Measurements from ENCODE around the gene MACF1.

The MACF1 gene

GRCh38 chr1:39272027-39272797, 67.7 kb downstream of the MACF1 start:
- H3K4me3 Mint-ChIP-seq: no peak overlapping the region
- no peak for DNase-seq (ENCODE audit: low spot score)
- peaks cover 52% of the 10 kb centered on the region for H3K4me1 Mint-ChIP-seq (ENCODE audit: low read depth)
- peak overlapping the region; percentile 44 for H3K27ac Mint-ChIP-seq
- no peaks in the 10 kb centered on the region for H3K27me3 Mint-ChIP-seq (ENCODE audit: low read depth)
- H3K36me3 Mint-ChIP-seq (ENCODE audit: low read depth): peaks cover 30% of the 10 kb centered on the region
- no peaks in the 10 kb centered on the region for H3K9me3 Mint-ChIP-seq

- Mint-ChIP-seq H3K4me1 (ENCODE audit: low read depth) (peaks cover 52% of the 10 kb centered on the region), H3K36me3 (ENCODE audit: low read depth) (peaks cover 34% of the 10 kb centered on the region), H3K27me3 (ENCODE audit: low read depth) (no peaks in the 10 kb centered on the region), H3K9me3 (no peaks in the 10 kb centered on the region), H3K4me3 (no peak overlapping the region), H3K27ac (no peak overlapping the region)
- no peak for DNase-seq (ENCODE audit: low spot score)
Observed at GRCh38 chr1:39272798-39273469, 68.4 kb downstream of the MACF1 start.

GRCh38 chr1:39275836-39276507, 71.5 kb downstream of the MACF1 start:
- Mint-ChIP-seq H3K9me3 (no peaks in the 10 kb centered on the region), H3K4me1 (ENCODE audit: low read depth) (peaks cover 33% of the 10 kb centered on the region), H3K27ac (no peak overlapping the region), H3K36me3 (ENCODE audit: low read depth) (peaks cover 7% of the 10 kb centered on the region), H3K4me3 (no peak overlapping the region), H3K27me3 (ENCODE audit: low read depth) (no peaks in the 10 kb centered on the region)
- no peak for DNase-seq (ENCODE audit: low spot score)

- Mint-ChIP-seq H3K4me1 (ENCODE audit: low read depth) (peaks cover 17% of the 10 kb centered on the region), H3K36me3 (ENCODE audit: low read depth) (peaks cover 9% of the 10 kb centered on the region), H3K4me3 (no peak overlapping the region), H3K27me3 (ENCODE audit: low read depth) (no peaks in the 10 kb centered on the region), H3K27ac (no peak overlapping the region), H3K9me3 (no peaks in the 10 kb centered on the region)
- DNase-seq (ENCODE audit: low spot score): no peak
Observed at GRCh38 chr1:39277879-39278278, 73.4 kb downstream of the MACF1 start.

GRCh38 chr1:39282537-39283216, 78.2 kb downstream of the MACF1 start:
- no peaks in the 10 kb centered on the region for H3K27me3 Mint-ChIP-seq (ENCODE audit: low read depth)
- H3K4me3 Mint-ChIP-seq: no peak overlapping the region
- no peaks in the 10 kb centered on the region for H3K9me3 Mint-ChIP-seq
- H3K27ac Mint-ChIP-seq: no peak overlapping the region
- no peak for DNase-seq (ENCODE audit: low spot score)
- H3K4me1 Mint-ChIP-seq (ENCODE audit: low read depth): peaks cover 10% of the 10 kb centered on the region
- peaks cover 51% of the 10 kb centered on the region for H3K36me3 Mint-ChIP-seq (ENCODE audit: low read depth)

GRCh38 chr1:39283858-39284257, 79.4 kb downstream of the MACF1 start:
- DNase-seq (ENCODE audit: low spot score): no peak
- H3K27ac Mint-ChIP-seq: no peak overlapping the region
- no peaks in the 10 kb centered on the region for H3K9me3 Mint-ChIP-seq
- no peaks in the 10 kb centered on the region for H3K27me3 Mint-ChIP-seq (ENCODE audit: low read depth)
- H3K4me3 Mint-ChIP-seq: no peak overlapping the region
- peaks cover 52% of the 10 kb centered on the region for H3K36me3 Mint-ChIP-seq (ENCODE audit: low read depth)
- peaks cover 6% of the 10 kb centered on the region for H3K4me1 Mint-ChIP-seq (ENCODE audit: low read depth)

- Mint-ChIP-seq H3K36me3 (ENCODE audit: low read depth) (peaks cover 75% of the 10 kb centered on the region), H3K4me1 (ENCODE audit: low read depth) (peaks cover 11% of the 10 kb centered on the region), H3K27ac (no peak overlapping the region), H3K4me3 (no peak overlapping the region), H3K27me3 (ENCODE audit: low read depth) (no peaks in the 10 kb centered on the region), H3K9me3 (no peaks in the 10 kb centered on the region)
- no peak for DNase-seq (ENCODE audit: low spot score)
Observed at GRCh38 chr1:39287541-39287940, 83.0 kb downstream of the MACF1 start.

- Mint-ChIP-seq H3K36me3 (ENCODE audit: low read depth) (peaks cover 74% of the 10 kb centered on the region), H3K9me3 (no peaks in the 10 kb centered on the region), H3K27me3 (ENCODE audit: low read depth) (no peaks in the 10 kb centered on the region), H3K4me1 (ENCODE audit: low read depth) (peaks cover 15% of the 10 kb centered on the region), H3K4me3 (no peak overlapping the region), H3K27ac (no peak overlapping the region)
- no peak for DNase-seq (ENCODE audit: low spot score)
Observed at GRCh38 chr1:39288735-39289465, 84.4 kb downstream of the MACF1 start.

- H3K4me3 Mint-ChIP-seq: no peak overlapping the region
- H3K27me3 Mint-ChIP-seq (ENCODE audit: low read depth): no peaks in the 10 kb centered on the region
- H3K27ac Mint-ChIP-seq: no peak overlapping the region
- no peak for DNase-seq (ENCODE audit: low spot score)
- H3K4me1 Mint-ChIP-seq (ENCODE audit: low read depth): peaks cover 15% of the 10 kb centered on the region
- peaks cover 73% of the 10 kb centered on the region for H3K36me3 Mint-ChIP-seq (ENCODE audit: low read depth)
- H3K9me3 Mint-ChIP-seq: no peaks in the 10 kb centered on the region
Observed at GRCh38 chr1:39292401-39292800, 87.9 kb downstream of the MACF1 start.

GRCh38 chr1:39293375-39294070, 89.0 kb downstream of the MACF1 start:
- no peaks in the 10 kb centered on the region for H3K27me3 Mint-ChIP-seq (ENCODE audit: low read depth)
- peaks cover 74% of the 10 kb centered on the region for H3K36me3 Mint-ChIP-seq (ENCODE audit: low read depth)
- peaks cover 15% of the 10 kb centered on the region for H3K4me1 Mint-ChIP-seq (ENCODE audit: low read depth)
- no peak overlapping the region for H3K27ac Mint-ChIP-seq
- no peak overlapping the region for H3K4me3 Mint-ChIP-seq
- no peak for DNase-seq (ENCODE audit: low spot score)
- no peaks in the 10 kb centered on the region for H3K9me3 Mint-ChIP-seq

GRCh38 chr1:39294531-39294930, 90.0 kb downstream of the MACF1 start:
- Mint-ChIP-seq H3K4me1 (ENCODE audit: low read depth) (peaks cover 15% of the 10 kb centered on the region), H3K27ac (no peak overlapping the region), H3K9me3 (no peaks in the 10 kb centered on the region), H3K27me3 (ENCODE audit: low read depth) (no peaks in the 10 kb centered on the region), H3K4me3 (no peak overlapping the region), H3K36me3 (ENCODE audit: low read depth) (peaks cover 74% of the 10 kb centered on the region)
- DNase-seq (ENCODE audit: low spot score): no peak

- peaks cover 76% of the 10 kb centered on the region for H3K36me3 Mint-ChIP-seq (ENCODE audit: low read depth)
Observed at GRCh38 chr1:39295901-39296300, 91.4 kb downstream of the MACF1 start.

GRCh38 chr1:39297551-39297950, 93.1 kb downstream of the MACF1 start:
- H3K36me3 Mint-ChIP-seq (ENCODE audit: low read depth): peaks cover 74% of the 10 kb centered on the region
- H3K4me1 Mint-ChIP-seq (ENCODE audit: low read depth): peaks cover 5% of the 10 kb centered on the region
- no peaks in the 10 kb centered on the region for H3K9me3 Mint-ChIP-seq
- H3K4me3 Mint-ChIP-seq: no peak overlapping the region
- H3K27ac Mint-ChIP-seq: no peak overlapping the region
- no peak for DNase-seq (ENCODE audit: low spot score)
- no peaks in the 10 kb centered on the region for H3K27me3 Mint-ChIP-seq (ENCODE audit: low read depth)

More at GRCh38 chr1:39295901-39296300, 91.4 kb downstream of the MACF1 start:
- Mint-ChIP-seq H3K9me3 (no peaks in the 10 kb centered on the region), H3K27me3 (ENCODE audit: low read depth) (no peaks in the 10 kb centered on the region), H3K4me1 (ENCODE audit: low read depth) (peaks cover 11% of the 10 kb centered on the region), H3K4me3 (no peak overlapping the region), H3K27ac (no peak overlapping the region)
- no peak for DNase-seq (ENCODE audit: low spot score)

Measured in T-helper 2 cell treated with Interferon-gamma antibody and Interleukin-4, amounts not matched to agents 5 μg/mL and 100 μg/mL, for 36 hours (primary cell).